RPMI8226 (cell line): Measurements from ENCODE around the gene FRMD5.
A peak's percentile ranks its signal among the peaks of the same experiment; 100 is the strongest.
"Not testable (repeated sequence)": the region's sequence is repeated elsewhere in the genome, so short reads cannot be mapped to it uniquely, and the experiment has no call there.

Experiments
- DNase-seq: peaks from one replicate; pipeline ENCODE4 v3.0.0-alpha.2; 2015

Gene FRMD5

GRCh38 chr15:43883571-43883970 is 311.5 kb downstream of the FRMD5 start:
- DNase-seq: no peak

GRCh38 chr15:43881944-43882343 is 313.1 kb downstream of the FRMD5 start:
- no peak for DNase-seq

- DNase-seq: no peak
These were observed 313.8 kb downstream of the FRMD5 start for GRCh38 chr15:43881245-43881644.

GRCh38 chr15:43880406-43881194 is 314.5 kb downstream of the FRMD5 start:
- no peak for DNase-seq

- DNase-seq: no peak
These were observed 315.4 kb downstream of the FRMD5 start for GRCh38 chr15:43879386-43880355.

GRCh38 chr15:43878446-43878845 is 316.6 kb downstream of the FRMD5 start:
- DNase-seq: no peak

DNA sequence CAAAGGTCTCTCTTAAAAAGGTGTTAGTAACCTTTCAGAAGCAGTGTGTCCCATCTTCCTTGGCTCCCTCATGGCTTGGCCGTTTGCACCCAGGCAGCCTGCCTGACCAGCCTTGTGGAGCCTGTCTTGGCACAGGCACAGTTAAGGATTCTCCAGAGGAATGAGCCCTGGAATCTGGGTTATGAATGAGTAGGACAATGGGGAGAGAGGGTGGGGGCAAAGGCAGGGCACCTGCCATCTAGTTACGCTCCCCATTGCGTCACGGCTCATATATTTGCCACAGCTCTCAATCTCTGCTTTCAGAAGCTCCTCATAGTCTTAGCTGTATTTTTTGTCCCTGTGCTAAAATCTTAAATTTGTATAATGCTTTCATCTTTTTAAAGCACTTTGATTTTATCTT is 317.7 kb downstream of the FRMD5 start:
- DNase-seq: no peak

DNA sequence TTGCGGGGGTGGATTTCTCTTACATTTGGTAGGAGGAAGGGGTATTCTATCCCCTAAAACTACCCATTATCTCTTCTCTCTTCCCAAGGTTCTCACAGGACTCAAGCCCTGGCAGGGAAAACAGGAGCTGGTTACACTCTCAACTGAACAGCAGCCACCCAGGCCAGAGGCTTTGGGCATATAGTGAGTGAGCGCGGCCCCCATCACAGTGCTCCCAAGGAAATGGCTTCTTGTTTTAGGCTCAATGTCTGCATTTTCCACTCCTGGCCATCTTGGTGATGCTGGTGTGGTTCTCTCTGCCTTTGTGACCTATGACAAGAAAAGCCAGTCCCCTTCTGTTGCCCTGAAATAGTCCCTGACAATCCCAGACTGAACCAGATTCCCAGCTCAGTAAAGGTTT is 318.2 kb downstream of the FRMD5 start:
- no peak for DNase-seq

DNA sequence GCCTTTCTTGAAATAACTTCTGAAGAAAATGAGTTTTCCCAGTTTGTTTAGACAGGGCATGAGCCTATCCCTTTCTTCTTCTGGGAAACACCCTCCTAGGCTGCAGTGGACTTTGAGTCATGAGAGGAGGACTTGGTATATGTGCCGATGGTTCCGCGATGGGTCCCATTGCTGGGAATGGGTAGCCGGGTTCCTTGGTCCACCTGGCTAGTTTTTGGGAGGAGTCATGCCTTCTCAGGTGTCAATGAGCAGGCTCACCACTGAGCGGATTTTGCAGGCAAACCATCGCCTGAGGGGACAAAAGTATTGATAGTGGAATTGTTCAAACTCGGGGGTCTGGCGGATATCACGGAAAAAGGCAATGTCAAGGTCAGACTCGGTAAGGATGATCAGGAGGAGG is 321.4 kb downstream of the FRMD5 start:
- no peak for DNase-seq

DNA sequence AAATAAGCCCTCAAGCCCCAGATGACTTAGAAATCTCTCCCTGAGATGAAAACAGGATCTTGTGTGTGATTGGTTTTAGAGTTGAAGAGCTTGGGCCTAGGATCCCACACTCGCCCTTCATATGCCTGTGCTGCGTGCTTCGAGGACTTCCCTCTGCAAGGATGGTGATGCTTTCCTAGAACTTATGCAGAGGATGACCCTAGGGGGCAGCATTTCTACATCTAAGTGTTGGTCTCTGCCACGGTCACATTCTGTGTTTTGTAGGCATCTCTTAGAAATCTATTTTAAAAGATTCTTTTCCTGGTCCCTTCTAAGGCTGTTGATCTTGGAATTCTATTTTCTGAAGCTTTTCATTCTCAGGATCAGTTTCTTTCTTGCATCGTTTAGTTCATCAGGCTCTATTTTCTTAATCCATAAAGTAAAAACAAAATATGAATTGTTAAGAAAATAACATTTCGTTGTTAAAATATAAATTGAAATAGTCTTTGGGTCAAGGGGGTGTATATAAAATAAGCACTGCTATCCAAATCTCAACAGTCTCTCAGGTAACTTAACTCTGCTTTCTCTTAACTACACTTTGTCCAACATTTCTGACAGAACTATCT is 322.6 kb downstream of the FRMD5 start:
- peak; percentile 21 for DNase-seq

- no peak for DNase-seq
These were observed 323.2 kb downstream of the FRMD5 start for GRCh38 chr15:43871835-43872234.

- no peak for DNase-seq
These were observed 326.7 kb downstream of the FRMD5 start for GRCh38 chr15:43868406-43868805.

DNA sequence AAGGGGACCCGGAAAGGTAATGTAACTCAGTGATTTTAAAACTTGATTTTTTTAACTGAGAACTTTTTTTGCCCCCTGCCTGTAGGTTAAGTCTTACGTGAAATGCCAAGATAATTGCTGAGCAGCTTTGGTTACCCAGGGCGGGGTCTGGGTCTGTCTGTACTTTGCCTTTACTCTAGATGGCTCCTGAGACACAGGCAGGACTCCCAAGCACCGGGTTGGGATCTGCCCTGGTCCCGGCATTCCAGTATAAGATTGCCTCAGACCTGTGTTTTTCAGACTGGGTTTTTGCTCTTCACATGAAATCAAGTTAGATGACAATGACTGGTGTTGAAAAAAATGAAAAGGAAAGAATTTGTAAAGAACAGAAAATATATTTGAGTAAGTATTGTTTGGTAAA is 328.0 kb downstream of the FRMD5 start:
- DNase-seq: no peak

- not testable (repeated sequence) for DNase-seq
These were observed 328.4 kb downstream of the FRMD5 start for GRCh38 chr15:43866636-43867035.

GRCh38 chr15:43859546-43859945 is 335.5 kb downstream of the FRMD5 start:
- no peak for DNase-seq

GRCh38 chr15:43854801-43855200 is 340.3 kb downstream of the FRMD5 start:
- no peak for DNase-seq

- no peak for DNase-seq
These were observed 342.5 kb downstream of the FRMD5 start for GRCh38 chr15:43852607-43853006.

DNA sequence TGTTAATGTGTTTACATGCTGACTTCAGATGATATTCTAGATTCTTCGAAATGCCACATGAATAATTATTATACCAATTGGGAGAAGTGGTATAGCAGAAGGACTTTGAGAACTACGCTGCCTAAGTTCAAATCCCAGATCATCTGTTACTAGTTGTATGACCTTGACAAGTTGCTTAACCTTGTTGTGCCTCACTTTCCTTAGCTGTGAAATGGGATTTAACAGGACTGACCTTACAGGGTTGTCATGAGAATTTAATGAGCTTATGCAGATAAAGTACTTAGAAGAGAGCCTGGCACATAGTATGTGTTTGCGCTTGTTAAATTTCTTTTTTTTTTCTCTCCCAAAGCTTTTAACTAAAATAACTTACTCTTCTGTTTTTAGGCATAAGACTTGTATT is 343.8 kb downstream of the FRMD5 start:
- no peak for DNase-seq

- no peak for DNase-seq
These were observed 349.6 kb downstream of the FRMD5 start for GRCh38 chr15:43845421-43845820.

- DNase-seq: not testable (repeated sequence)
These were observed 362.6 kb downstream of the FRMD5 start for GRCh38 chr15:43832485-43832884.

DNA sequence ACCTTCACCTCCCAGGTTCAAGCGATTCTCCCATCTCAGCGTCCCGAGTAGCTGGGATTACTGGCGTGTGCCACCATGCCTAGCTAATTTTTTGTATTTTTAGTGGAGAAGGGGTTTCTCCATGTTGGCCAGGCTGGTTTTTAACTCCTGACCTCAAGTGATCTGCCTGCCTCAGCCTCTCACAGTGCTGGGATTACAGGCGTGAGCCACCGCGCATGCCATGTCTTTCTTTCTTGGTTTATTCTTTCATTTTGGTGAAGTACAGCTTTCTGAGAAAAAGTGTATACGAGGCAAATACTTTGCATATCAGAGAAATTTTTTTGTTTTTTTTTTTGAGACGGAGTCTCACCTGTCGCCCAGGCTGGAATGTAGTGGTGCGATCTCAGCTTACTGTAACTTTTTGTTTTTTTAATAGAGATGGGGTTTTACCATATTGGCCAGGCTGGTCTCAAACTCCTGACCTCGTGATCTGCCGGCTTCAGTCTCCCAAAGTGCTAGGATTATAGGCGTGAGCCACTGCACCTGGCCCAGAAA is 363.5 kb downstream of the FRMD5 start:
- DNase-seq: not testable (repeated sequence)

DNA sequence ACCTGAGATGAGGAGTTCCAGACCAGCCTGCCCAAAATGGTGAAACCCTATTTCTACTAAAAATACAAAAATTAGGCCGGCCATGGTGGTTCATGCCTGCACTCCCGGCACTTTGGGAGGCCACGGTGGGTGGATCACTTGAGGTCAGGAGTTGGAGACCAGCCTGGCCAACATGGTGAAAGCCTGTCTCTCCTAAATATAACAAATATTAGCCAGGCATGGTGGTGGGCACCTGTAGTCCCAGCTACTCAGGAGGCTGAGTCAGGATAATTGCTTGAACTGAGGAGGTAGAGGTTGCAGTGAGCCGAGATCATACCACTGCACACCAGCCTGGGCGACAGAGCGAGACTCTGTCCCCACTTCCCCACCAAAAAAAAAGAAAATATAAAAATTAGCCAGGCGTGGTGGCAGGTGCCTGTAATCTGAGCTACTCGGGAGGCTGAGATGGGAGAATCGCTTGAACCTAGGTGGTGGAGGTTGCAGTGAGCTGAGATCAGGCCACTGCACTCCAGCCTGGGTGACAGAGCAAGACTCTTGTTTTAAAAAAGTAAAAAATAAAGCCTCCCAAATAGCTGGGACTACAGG is 364.3 kb downstream of the FRMD5 start:
- DNase-seq: not testable (repeated sequence)
